GM10847 (cell line): Measurements from ENCODE around the gene MAP3K15.

Experiments used
- POLR2A ChIP-seq: IDR thresholded peaks from 2 replicates; pipeline ENCODE4 v1.6.1; 2011; ENCODE audit not compliant: insufficient read length; ENCODE audit errors: extremely low read depth

The MAP3K15 gene

GRCh38 chrX:19386679-19387078, 128.6 kb downstream of the MAP3K15 start:
- no peak for TF ChIP-seq POLR2A

- TF ChIP-seq POLR2A: no peak
Observed at GRCh38 chrX:19382555-19383145, 132.7 kb downstream of the MAP3K15 start.

DNA sequence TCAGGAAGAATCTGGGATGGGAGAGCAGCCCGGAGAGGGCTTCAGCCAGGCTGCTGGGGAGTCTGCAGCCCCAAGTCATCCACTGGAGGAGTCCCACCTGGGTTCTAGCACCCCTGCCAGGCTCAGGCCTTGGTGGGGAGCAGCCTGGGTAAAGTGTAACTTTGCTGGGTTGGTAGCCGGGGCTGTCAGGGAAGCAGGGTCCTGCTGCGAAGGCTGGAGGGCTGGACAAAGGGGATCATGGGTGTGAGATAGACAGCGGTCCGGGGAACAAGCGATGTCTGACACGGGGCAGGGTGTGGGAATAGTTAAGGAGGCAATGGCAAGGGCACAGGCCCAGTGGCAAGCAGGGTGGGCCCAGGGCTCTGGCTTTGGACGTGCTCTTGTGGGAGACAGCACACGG, 134.0 kb downstream of the MAP3K15 start:
- no peak for TF ChIP-seq POLR2A

DNA sequence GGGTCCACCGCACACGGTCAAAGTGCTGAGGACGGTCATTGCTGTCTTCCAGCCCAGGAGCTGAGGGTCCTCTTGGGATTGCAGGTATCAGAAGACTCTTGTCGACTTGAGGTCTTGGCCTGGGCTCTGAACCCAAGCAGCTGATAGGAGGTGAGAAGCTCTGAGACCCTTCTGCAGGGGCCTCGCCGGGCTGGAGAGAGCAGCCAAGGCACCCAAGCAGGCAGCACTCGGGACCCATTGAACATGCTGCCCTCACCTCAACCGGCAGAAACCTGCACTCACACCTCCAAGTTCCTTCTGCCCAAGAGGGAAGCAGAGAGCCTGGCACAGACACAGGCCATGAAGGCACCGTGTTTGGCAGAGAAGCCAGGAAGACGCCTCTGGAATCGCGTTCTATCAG, 137.5 kb downstream of the MAP3K15 start:
- TF ChIP-seq POLR2A: no peak

GRCh38 chrX:19375546-19375945, 139.8 kb downstream of the MAP3K15 start:
- no peak for TF ChIP-seq POLR2A

DNA sequence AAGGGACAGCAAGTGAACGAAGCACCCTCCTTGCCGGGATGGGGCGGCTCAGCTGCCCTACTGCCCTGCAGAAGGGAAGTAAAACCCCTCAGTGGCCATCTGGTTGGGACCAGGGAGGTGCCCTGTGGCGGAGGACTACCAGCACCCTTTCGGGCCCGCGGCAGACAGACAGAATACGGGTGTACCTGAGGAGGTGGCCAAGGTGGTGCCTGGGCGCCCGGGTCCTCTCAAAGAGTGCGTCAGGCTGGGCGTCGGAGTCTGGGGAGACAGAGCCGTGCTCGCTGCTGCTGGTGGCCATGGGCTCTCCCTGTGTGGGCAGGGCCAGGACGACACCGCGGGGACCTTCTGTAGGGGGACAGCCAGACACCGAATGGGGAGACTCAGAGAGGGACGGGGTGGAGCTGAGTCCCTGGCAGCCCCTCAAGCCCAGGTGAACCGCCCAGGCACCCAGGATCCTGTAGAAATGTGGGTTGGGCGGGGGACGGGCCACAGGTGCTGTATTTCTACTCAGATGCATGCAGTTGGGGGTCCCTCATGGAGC, 141.9 kb downstream of the MAP3K15 start:
- TF ChIP-seq POLR2A: no peak

- no peak for TF ChIP-seq POLR2A
Observed at GRCh38 chrX:19372547-19373331, 142.6 kb downstream of the MAP3K15 start.

DNA sequence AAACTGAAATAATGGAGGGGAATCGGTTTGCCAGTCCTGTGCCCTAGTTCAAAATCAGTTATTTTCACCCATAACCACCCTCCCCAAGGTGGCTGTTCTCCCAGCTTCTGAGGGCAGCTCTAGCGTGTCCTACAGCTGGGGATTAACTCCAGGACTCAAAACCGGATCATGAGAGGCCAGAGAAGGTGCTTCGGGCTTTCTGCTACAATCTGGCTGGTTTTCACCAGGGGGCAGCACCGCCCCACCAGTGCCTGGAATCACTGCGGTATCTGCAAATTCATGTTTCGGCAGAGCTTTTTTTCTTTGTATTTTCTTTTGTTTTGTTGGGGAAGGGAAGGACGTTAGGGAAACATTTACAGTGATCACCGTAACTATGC, 143.2 kb downstream of the MAP3K15 start:
- no peak for TF ChIP-seq POLR2A

DNA sequence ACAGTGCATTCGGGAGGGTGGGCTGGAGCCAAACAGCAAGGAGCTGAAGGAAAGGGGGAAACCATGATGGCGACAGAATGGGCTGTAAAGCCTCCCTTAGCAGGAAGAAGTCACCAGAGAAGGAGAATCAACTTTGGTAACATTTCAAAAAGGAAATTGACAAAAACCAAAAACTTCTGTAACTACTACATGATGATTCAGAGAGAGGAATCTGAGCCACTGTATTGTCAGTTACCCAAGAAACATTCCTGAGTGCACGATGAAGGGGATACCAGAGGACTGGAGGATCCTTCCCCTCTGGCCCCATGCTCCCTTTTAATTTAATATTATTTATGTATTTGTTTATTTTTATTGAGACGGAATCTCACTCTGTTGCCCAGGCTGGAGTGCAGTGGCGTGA, 145.2 kb downstream of the MAP3K15 start:
- no peak for TF ChIP-seq POLR2A

GRCh38 chrX:19368576-19368975, 146.7 kb downstream of the MAP3K15 start:
- TF ChIP-seq POLR2A: no peak

DNA sequence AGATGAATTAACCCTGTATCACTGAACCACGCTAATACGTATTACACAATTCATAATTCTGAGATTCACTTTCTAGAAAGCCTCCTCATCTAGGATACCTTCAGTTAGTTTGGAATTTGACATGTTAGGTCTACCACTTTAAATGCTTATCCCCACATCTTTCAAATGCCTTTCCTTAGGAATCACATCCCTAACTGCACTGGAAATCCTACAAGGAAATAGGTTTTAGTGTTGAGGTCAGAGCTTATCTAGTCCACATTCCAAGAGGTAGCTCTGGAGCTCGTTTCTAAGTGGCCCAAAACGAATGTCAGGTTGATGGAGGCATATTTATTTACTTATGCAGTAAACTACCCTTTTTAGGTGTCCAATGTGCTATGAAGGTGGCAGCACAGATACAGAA, 153.6 kb downstream of the MAP3K15 start:
- TF ChIP-seq POLR2A: no peak

DNA sequence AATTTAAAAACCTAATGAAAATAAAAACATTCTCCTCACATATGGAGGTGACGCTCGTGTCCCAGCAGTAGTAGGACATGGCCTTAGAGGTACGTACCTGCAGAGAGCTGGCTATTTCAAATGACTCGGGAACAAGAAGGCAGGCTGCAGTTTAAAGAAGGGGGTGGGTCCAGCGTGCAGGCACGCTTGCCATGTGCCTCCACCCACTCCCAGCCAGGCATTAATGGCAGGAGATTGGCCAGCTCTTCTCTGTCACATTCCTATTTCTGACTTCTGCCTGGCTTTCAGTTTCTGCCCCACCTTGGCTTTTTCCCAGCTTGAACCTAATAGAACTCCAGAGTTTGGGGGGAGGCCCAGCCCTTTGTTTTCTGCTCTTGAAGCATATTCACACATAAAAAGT, 154.4 kb downstream of the MAP3K15 start:
- no peak for TF ChIP-seq POLR2A

GRCh38 chrX:19358521-19358920, 156.8 kb downstream of the MAP3K15 start:
- TF ChIP-seq POLR2A: no peak

DNA sequence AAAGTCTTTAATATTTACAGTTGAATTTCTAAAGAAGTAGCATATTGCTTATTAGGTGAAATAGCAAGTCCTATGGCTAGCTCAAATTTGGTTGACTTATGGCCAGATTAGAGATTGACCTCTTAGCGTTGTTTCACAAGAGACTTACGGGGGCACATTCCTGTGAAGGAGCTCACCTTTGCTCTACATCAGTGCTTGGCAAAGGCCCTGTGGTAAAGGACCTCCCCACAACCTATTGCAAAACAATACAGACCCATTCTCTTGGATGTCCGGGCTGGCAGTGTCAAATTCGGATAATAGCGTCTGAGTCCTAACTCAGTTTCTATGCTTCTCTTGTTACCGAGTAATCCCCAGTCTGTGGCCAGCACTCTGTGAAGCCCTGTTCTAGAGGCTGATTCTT, 160.7 kb downstream of the MAP3K15 start:
- TF ChIP-seq POLR2A: no peak

DNA sequence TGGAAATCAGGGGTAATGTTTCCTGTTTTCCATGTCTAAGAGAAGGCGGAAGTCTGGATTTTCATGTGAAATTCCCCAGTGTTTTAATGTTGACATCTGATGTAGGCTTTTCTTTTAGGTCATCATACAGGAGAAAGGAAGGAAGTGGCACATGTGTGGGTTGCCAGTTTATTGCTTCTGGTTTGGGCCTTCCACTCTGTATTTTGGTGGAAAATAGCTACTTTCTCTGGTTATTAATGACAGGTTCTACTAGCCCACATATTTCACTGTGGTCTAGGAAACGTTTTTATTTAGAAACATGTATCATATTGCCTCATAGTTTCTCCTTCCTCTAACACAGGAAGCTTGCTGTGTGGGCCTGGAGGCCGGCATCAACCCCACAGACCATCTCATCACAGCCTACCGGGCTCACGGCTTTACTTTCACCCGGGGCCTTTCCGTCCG, 164.3 kb downstream of the MAP3K15 start:
- no peak for TF ChIP-seq POLR2A

DNA sequence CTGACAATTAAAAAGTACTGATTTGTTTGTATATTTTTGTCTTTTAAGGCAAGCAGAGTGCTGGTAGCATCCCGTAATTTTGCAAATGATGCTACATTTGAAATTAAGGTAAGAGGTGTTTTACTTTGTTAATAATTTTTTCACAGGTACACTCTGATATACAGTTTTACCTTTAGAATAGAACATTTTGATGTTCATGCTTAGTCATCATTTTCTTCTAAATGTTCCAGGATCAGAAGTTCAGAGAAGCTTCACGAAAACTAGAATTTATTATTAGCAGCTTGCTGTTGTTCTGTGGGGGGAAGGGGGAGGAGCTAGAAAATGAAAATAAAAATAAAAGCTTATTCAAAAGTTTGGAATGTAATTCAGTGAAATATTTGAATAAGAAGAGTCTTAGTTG, 166.0 kb downstream of the MAP3K15 start:
- TF ChIP-seq POLR2A: no peak

GRCh38 chrX:19347916-19348315, 167.4 kb downstream of the MAP3K15 start:
- no peak for TF ChIP-seq POLR2A

- TF ChIP-seq POLR2A: no peak
Observed at GRCh38 chrX:19344661-19345060, 170.6 kb downstream of the MAP3K15 start.
